Measurements from ENCODE around the gene CATSPER3.
"Not testable (repeated sequence)": the region's sequence is repeated elsewhere in the genome, so short reads cannot be mapped to it uniquely, and the experiment has no call there.

CATSPER3 gene

DNA sequence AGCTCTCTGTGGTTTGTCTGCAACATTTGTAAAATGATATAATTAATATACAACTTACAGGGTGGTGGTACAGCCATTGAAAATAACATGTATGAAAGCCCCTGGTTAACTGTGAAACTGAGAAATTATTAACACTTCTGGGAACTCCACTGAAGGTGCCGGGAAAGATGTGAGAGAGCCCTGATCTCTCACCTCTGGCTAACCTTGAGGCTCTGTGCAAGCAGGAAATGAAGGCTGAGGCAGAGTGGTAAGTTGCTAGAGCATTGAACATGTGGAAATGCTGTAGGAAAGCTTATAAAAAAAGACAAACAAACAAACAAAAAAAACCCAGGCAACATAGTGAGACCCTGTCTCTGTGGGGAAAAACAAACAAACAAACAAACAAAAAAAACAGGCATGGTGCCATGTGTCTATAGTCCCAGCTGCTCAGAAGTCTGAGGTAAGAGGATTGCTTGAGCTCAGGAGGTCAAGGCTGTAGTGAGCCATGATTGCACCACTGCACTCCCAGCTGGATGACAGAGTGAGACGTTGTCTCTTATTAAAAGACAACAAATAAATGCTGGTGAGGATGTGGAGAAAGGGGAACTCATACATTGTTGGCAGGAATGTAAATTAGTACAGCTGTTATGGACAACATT lies 7.5 kb downstream of the CATSPER3 start:
- DNase-seq (ENCODE audit: low spot score) = no peak

DNA sequence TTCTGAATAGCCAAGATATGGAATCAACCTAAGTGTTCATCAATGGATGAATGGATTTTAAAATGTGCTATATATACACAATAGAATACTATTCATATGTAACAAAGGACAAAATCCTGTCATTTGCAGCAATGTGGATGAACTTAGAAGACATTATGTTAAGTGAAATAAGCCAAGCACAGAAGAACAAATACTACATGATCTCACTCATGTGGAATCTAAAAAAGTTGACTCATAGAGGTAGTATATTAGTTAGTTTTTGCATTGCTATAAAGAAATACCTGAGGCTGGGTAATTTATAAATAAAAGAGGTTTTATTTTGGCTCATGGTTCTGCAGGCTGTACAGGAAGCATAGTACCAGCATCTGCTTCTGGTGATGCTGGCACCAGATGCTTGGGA lies 8.1 kb downstream of the CATSPER3 start:
- no peak for DNase-seq (ENCODE audit: low spot score)

DNA sequence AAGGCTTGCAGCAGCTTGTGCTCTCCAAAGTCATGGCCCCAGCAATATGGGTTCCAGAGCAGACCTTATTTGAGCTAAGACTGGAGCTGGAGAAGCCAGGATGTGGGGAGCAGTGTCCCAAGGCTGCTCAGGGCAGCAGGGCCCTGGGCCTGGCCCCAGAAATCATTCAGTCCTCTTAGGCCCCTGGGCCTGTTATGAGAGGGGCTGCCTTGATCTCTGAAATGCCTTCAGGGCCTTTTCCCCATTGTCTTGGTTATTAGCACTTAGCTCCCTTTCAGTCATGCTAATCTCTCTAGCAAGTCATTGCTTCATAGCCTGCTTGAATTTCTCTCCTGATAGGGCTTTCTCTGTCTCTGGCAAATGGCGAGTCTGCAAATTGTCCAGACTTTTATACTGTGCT lies 9.1 kb downstream of the CATSPER3 start:
- DNase-seq (ENCODE audit: low spot score) = no peak

DNA sequence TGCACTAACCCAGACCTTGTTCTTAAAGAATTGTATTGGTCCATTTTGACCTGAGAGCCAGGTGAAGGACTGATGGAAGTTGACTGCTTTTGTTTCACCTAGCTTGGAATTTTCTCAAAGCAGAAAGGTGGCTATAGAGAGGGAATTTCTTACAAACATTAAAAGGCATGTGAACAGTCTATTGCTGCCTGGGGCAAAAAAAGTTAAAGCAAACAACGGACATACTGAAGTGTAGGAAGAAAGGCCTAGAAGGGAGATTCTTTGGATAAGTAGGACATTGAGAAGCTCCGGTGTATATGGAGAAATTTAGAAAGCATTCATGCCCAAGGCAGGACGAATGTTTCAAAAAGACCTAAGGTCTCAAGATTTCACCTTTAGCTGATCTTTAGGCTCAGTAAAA lies 11.7 kb downstream of the CATSPER3 start:
- no peak for DNase-seq (ENCODE audit: low spot score)

DNA sequence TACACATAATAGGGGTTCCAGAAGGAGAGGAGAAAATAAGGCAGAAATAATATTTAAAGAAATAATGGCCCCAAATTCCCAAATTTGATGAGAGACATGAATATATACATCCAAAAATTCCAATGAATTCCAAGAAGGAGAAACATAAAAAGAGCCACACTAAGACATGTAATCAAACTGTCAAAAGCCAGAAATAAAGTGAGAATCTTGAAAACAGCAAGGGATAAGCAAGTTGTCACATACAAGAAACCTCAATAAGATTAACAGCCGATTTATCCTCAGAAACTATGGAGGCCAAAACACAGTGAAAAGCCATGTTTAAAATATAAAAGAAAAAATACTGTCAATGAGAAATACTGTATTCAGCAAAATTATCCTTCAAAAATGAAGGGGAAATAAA lies 14.5 kb downstream of the CATSPER3 start:
- no peak for DNase-seq (ENCODE audit: low spot score)

DNA sequence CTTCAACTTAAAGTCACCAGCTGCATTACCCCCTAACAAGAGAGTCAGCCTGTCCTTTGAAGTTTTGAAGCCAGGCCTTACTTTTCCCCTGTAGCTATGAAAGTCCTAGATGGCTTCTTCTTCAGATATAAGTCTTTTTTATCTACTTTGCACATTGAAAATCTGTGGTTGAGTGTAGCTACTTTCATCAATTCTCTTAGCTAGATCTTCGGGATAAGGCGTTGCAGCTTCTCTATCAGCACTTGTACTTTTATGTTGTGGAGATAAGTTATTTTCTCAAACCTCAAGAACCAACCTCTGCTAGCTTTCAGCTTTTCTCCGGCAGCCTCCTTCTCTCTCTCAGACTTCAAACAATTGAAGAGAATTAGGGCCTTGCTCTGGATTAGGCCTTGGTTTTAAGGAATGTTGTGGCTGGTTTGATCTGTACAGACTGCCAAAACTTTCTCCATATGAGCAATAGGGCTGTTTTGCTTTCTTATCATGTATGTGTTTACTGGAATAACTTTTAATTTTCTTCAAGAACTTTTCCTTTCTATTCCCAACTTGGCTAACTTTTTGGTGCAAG lies 21.6 kb downstream of the CATSPER3 start:
- DNase-seq (ENCODE audit: low spot score) = no peak

DNA sequence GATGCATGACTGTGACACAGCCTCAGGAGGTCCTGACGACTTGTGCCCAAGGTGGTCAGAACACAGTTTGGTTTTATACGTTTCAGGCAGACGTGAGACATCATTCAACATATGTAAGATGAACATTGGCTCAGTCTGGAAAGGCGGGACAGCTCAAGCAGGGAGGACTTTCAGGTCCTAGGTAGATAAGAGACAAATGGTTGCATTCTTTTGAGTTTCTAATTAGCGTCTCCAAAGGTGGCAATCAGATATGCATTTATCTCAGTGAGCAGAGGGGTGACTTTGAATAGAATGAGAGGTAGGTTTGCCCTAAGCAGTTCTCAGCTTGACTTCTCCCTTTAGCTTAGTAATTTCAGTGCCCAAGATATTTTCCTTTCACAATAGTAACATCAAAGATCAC lies 22.5 kb downstream of the CATSPER3 start:
- not testable (repeated sequence) for DNase-seq (ENCODE audit: low spot score)

DNA sequence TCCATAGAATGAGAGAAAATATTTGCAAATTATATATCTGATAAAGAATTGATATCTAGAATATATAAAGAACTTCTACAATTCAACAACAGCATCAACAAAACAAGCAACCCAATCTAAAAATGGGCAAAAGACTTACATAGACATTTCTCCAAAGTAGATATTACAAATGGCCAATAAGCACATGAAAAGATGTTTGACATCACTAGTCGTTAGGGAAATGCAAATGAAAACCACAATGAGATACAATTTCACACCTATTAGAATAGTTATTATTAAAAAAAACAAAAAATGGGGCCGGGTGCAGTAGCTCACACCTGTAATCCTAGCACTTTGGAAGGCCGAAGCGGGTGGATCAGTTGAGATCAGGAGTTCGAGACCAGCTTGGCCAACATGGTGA lies 24.4 kb downstream of the CATSPER3 start:
- DNase-seq (ENCODE audit: low spot score) = peak; percentile 26

DNA sequence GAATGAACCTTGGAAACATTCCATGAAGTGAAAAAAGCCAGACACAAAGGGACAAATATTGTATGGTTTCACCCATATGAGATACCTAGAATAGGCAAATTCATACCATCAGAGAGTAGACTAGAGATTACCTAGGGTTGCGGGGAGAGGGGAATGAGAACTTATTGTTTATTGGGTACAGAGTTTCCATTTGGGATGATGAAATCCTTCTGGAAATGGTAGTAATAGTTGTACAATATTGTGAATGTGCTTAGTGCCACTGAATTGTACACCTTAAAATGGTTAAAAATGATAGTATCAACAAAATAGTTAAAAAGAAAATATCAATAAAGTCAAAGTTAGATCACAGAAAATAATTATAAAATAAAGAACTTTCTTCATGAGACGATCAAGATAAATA lies 25.5 kb downstream of the CATSPER3 start:
- DNase-seq (ENCODE audit: low spot score) = no peak

DNA sequence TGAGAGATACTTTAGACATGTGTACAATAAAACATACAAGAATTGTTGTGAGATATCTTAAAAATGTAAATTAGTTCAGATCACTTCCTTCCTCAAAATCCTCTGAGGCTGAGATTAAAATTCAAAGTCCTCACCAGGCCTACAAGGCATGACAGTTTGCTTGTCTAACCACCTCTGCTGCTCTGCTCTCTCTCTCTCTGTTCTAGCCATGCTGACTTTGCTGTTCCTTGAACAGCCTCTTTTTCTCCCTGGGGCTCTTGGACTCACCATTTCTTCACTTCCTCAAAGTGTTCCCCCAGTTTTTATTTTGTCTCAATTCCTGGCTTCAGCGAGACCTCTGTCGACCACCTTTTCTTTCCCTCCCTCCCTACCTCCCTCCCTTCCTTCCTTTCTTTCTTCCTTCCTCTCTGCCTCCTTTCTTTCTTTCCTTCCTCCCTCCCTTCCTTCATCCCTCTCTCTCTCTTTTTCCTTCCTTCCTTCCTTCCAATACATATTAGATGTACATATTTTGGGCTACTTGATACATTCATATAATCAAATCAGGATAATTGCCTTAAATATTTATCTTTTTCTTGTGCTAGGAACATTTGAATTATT lies 27.0 kb downstream of the CATSPER3 start:
- peak; percentile 37 for DNase-seq (ENCODE audit: low spot score)

DNA sequence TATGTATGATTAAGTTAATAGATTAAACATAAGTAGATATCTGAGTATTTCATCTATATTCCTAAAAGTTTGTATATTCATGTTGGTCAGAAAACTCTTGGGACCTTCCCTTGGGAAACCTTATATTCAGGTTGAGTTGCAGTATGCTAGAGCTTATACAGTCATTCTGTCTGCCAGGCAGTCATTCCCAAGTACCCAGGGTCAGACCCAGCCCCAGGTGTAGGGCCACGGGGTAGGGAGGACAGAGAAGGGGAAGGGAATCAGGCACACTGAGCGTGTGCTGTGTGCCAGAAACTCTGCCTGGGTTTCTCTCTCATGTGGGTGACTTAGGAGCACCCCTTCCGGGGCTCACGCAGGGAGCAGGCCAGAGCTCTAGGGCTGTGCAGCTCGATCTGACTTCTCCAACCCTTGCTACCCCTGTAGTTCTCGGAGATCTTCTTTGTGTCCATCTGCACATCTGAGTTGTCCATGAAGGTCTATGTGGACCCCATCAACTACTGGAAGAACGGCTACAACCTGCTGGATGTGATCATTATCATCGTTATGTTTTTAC lies 28.2 kb downstream of the CATSPER3 start:
- no peak for DNase-seq (ENCODE audit: low spot score)

DNA sequence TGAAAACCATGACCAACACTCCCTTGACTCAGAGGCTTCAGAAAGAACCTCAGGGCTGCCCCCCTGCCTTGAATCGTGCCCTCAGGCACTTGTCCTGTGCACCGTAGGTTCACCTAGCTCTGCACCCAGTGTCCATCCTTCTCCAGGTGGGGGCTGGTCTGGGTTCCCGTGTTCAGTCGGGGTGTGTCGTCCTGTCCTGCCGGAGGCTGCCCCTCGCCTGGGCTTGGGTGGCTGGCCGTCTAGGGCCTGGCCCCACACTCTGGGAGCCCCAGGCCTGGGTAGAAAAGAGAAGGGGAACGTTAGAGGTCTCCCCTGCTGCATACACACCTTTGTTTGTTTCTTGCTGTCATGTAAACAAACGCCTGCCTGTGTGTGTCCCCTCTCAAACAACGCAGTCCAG lies 29.3 kb downstream of the CATSPER3 start:
- no peak for DNase-seq (ENCODE audit: low spot score)

DNA sequence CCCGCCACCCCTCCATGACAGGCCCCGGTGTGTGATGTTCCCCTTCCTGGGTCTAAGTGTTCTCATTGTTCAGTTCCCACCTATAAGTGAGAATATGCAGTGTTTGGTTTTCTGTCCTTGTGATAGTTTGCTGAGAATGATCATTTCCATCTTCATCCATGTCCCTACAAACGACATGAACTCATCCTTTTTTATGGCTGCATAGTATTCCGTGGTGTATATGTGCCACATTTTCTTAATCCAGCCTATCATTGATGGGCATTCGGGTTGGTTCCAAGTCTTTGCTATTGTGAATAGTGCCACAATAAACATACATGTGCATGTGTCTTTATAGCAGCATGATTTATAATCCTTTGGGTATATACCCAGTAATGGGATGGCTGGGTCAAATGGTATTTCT lies 30.4 kb downstream of the CATSPER3 start:
- DNase-seq (ENCODE audit: low spot score) = not testable (repeated sequence)

DNA sequence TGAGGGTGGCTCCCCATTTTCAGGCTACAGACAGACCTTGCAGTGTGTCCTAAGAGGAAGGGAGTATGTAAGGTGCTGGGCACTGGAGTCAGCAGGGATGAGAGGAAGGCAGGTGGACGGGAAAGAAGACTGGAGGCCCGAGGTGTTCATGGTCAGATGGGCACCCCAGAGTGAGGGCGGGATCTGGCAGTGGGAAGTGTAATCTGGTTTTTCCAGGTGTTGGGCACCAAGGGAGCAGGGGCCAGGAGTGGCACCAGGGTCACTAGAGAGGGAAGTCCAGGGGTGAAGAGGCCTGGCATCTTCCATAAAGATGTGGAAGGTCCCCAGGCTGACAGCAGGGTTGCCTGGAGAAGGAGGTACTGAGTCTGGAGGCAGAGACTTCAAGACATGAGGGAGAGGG lies 36.7 kb downstream of the CATSPER3 start:
- no peak for DNase-seq (ENCODE audit: low spot score)

DNA sequence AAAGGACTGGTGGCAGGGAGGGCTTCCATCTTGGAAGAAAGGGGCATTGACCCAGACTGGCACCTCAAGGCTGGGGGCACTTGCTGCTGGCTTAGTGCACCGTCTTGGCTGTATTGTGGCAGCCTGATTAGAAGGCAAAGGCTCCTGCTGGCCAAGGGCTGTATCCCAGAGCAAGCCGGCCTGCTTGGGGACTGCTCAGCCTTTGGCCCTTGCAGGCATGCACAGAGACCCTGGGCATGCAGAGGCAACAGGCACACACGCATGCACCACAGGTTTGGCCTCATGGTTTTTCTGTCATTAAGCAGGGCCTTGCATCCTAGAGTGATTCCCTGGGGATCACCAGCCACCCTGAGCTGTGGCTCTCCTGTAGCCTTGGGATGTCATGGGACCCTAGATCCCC lies 37.4 kb downstream of the CATSPER3 start:
- no peak for DNase-seq (ENCODE audit: low spot score)

DNA sequence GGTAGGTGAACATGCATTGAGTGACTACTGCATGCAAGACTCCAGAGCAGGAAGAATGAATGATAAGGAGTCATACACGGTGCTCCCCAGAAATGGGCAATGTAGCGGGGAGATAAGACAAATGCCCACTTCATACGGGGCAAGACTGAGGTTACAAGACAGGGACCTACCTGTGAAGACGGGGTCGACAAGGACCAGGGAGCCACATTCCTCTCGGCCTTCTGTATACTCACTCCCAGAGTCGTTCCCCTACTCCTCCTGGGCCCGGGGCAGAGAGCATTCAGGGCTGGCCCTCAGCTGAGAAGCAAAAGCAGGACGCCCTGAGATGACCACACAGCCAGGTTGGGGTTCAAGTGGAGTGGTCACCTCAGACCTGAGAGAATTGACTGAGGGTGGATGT lies 39.6 kb downstream of the CATSPER3 start:
- no peak for DNase-seq (ENCODE audit: low spot score)

DNA sequence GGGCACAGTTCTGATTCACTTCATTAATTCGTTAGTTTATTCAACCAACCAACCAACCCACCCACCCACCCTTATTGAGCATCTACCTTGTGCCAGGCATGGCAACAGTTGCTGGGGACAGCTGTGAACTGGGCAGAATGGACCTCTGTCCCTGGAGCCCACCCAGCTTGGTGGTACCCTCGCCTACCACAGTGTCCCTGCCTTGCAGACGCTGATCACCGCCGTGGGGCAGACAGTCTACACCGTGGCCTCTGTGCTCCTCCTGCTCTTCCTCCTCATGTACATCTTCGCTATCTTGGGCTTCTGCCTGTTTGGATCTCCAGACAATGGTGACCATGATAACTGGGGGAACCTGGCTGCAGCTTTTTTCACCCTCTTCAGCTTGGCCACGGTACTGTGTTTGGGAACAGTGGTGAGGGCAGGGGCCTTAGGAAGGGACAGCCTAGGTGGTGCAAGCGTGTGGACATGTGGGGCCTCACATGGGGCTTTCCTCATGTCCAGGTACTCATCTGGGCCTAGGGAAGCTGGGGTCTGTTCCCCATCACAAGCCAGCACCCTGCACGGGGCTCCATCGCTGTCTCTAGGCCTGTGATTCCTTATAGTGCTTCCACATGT lies 40.1 kb downstream of the CATSPER3 start:
- DNase-seq (ENCODE audit: low spot score) = no peak

DNA sequence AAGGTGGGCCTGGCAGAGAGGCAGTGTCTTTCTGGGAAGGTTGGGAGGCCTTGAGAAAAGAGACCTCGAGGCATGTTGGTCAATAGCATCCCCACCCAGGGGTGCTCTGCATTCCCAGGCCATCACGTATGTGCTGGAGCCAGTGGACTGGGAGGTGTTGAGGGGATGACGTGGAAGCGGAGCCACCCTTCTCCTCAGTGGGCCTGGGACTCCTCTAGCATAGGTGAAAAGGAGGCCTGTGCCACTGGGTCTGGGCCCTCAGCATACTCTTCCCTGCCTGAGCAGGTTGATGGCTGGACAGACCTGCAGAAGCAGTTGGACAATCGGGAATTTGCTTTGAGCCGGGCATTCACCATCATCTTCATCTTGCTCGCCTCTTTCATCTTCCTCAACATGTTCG lies 40.8 kb downstream of the CATSPER3 start:
- no peak for DNase-seq (ENCODE audit: low spot score)

DNA sequence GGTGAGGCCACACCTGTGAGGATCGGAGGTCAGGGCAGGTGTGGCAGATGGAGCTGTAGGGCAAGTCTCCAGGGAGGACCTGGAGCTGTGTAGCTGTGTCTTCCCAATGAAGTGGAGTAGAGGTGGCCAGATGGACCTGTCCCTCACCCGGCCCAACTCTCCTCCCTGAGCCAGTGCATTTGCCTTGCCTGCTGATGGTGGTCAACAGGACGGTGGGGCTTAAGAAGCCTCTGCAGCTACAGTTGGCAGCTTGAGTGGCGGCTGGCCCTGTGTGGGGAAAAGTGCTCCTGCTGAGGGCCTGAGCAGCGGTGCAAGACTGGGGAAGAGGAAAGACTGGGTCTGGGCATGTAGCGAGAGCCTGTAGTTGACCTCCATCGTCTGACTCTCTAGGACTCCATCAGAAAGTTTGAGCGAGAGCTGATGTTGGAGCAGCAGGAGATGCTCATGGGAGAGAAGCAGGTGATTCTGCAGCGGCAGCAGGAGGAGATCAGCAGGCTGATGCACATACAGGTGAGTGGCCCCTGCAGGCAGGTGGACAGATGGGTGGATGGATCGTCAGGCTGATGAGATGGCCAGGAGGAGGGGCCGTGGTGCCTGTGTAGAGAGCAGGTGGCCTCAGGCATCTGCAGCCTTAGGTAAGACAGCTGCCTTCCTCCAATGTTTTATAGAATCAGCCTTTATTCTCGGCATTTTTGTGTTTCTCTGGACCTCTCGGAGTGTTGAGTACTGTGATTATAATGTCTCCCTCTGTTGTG lies 41.5 kb downstream of the CATSPER3 start:
- no peak for DNase-seq (ENCODE audit: low spot score)

DNA sequence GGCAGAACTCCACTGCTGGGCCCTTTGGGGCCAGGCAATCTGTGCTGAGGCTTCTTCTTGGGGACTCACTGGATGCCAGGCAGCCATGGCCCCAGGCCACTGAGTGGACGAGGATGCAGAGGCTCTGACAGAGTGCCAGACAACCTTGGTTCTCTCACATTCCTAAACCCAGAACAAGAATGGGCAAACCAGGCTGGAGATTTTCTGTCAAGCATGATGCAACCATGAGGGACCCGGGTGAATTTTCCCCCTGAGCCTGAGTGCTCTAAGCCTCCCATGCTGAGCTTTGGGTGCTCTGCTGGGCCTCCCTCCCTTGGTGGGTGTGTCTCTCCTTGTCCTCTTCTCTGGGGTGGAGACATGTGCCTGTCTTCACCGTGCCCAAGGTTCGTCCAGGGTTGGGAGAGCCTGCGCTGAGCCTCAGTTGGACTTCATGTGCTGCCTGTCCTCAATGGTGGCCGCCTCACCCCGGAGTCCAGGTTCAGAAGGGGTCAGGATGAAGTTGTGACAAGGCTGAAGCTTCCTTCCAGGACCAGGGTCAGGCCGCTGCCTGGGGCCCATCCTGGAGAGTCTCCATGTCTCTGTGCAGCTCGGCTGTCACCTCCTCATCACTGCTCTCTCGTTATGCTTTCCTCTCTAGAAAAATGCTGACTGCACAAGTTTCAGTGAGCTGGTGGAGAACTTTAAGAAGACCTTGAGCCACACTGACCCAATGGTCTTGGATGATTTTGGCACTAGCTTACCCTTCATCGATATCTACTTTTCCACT lies 42.2 kb downstream of the CATSPER3 start:
- no peak for DNase-seq (ENCODE audit: low spot score)

DNA sequence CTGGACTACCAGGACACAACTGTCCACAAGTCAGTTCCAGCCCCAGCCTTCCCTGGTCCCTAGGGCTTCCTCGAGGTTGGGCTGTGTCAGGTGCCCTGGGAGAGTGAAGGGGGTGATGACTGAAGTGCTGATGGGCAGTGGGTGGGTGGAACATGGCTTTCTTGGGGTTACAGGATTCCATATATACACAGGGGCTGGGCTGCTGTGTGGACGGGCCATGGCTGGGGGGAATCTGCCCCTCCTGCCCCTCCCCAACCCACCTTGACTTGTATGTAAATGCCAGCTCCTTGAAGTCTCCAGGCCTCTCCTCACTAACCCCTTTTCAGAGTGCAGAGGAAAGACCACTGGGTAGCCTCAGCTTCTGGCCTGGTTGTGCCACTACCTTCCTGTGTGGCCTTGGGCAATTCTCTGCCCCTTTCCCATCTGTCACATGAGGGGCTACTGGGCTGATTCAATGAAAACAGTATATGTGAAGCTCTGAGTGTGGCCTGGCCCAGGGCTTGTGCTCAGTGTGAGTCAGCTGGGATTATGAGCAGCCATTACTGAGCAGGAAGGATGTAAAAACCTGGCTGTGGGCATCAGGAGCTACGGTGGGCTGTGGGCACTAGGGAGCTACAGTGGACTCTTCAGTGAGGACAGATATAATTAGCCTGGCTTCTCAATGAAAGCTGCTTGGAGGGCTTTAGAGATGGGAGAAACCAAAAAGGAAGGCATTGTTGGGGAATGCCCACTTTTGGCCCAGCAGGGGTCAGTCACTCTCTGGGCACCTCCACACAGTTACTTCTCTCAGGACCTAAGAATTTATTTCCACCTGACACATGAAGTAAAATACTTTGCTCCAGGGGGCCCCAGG lies 43.0 kb downstream of the CATSPER3 start:
- DNase-seq (ENCODE audit: low spot score) = no peak

All from NAMALWA (cell line).